Mesodermal cell (in vitro differentiated cells): ENCODE results near the gene BTNL8.

ENCODE experiments used
- H3K27ac ChIP-seq: 2 replicates; pipeline ENCODE4 v1.7.0; 2013; ENCODE audit warnings: mild to moderate bottlenecking, low read depth, low read length, moderate library complexity; ENCODE audit not compliant: severe bottlenecking
- H3K36me3 ChIP-seq: 2 replicates; pipeline ENCODE4 v1.7.1; 2013; ENCODE audit warnings: mild to moderate bottlenecking, low read length, moderate library complexity; ENCODE audit not compliant: control insufficient read depth, insufficient read depth
- H3K4me1 ChIP-seq: one replicate; pipeline ENCODE4 v1.7.1; 2013; ENCODE audit warnings: mild to moderate bottlenecking, low read length; ENCODE audit not compliant: insufficient read depth, control insufficient read depth, poor library complexity, severe bottlenecking
- H3K4me3 ChIP-seq: 2 replicates; pipeline ENCODE4 v1.7.0; 2013; ENCODE audit warnings: low read length, control low read depth, mild to moderate bottlenecking; ENCODE audit not compliant: insufficient read depth, poor library complexity, severe bottlenecking; ENCODE audit errors: extremely low read depth
- H3K9me3 ChIP-seq: 2 replicates; pipeline ENCODE4 v1.7.1; 2013; ENCODE audit warnings: mild to moderate bottlenecking, low read length, moderate library complexity; ENCODE audit not compliant: control insufficient read depth
- WGBS, 2 experiments: methylation state at CpG; one replicate each; pipeline ENCODE4 v1.1.5; 2013; ENCODE audit warnings: missing lambda C conversion rate in 2 of 2; ENCODE audit not compliant: insufficient coverage in 2 of 2; 5-methylcytosine and 5-hydroxymethylcytosine counted together

The BTNL8 gene

GRCh38 chr5:180990086-180990881, 91.3 kb downstream of the BTNL8 start:
- H3K9me3 ChIP-seq = no peaks in the 10 kb centered on the region
- no peak overlapping the region for H3K27ac ChIP-seq
- no peaks in the 10 kb centered on the region for H3K36me3 ChIP-seq
- no peaks in the 10 kb centered on the region for H3K4me1 ChIP-seq
- 90 to 91% methylated on average over 6 to 8 of the region's 16 CpGs for WGBS, 2 experiments
- H3K4me3 ChIP-seq = no peak overlapping the region

GRCh38 chr5:180990882-180991242, 91.9 kb downstream of the BTNL8 start:
- 100% methylated on average over 2 of the region's 5 CpGs; no CpG with 5 or more reads in 1 of the 2 experiments for WGBS, 2 experiments
- Histone ChIP-seq H3K36me3 (no peaks in the 10 kb centered on the region), H3K4me1 (no peaks in the 10 kb centered on the region), H3K9me3 (no peaks in the 10 kb centered on the region), H3K27ac (no peak overlapping the region), H3K4me3 (no peak overlapping the region)
